GM18502 (cell line): ENCODE data around the gene KMT2B.

Source experiments
- ATAC-seq: cut with Tn5 transposase; IDR thresholded peaks from one replicate; pipeline ENCODE4 v1.9.1; 2021; ENCODE audit warnings: mild to moderate bottlenecking; ENCODE audit not compliant: unreplicated experiment, poor library complexity

The KMT2B gene

GRCh38 chr19:35739275-35740107 is 21.7 kb downstream of the KMT2B start:
- no peak for ATAC-seq

GRCh38 chr19:35740108-35740422 is 22.3 kb downstream of the KMT2B start:
- peak; percentile 16 for ATAC-seq

- peak; percentile 58 for ATAC-seq
Measured at GRCh38 chr19:35740423-35741202, 22.8 kb downstream of the KMT2B start.

- ATAC-seq: no peak
Measured at GRCh38 chr19:35741203-35741515, 23.4 kb downstream of the KMT2B start.

- no peak for ATAC-seq
Measured at GRCh38 chr19:35742121-35742724, 24.4 kb downstream of the KMT2B start, which contains the start of gene IGFLR1. Gene IGFLR1, minus strand, starts transcription at chr19:35742452. Its CDS starts 1,272 bp downstream, at chr19:35741180.

- no peak for ATAC-seq
Measured at GRCh38 chr19:35743640-35744429, 26.0 kb downstream of the KMT2B start.

- peak; percentile 40 for ATAC-seq
Measured at GRCh38 chr19:35744430-35745327, 26.9 kb downstream of the KMT2B start.

GRCh38 chr19:35745328-35746086 is 27.7 kb downstream of the KMT2B start, which contains the start of the genes PSENEN and U2AF1L4:
Gene PSENEN, plus strand, starts transcription at chr19:35745651. Its CDS starts 280 bp downstream, at chr19:35745931.
Gene U2AF1L4, minus strand, starts transcription at chr19:35745418. Its CDS starts 27 bp downstream, at chr19:35745391.
- ATAC-seq: peak; percentile 47

GRCh38 chr19:35746087-35746462 is 28.3 kb downstream of the KMT2B start:
- ATAC-seq: no peak

- no peak for ATAC-seq
Measured at GRCh38 chr19:35746531-35746930, 28.7 kb downstream of the KMT2B start.

- ATAC-seq: peak; percentile 70
Measured at GRCh38 chr19:35748106-35749020, 30.6 kb downstream of the KMT2B start, which contains the start of gene LIN37. Gene LIN37, plus strand, starts transcription at chr19:35748576. Its CDS starts 149 bp downstream, at chr19:35748725.

- ATAC-seq: no peak
Measured at GRCh38 chr19:35750167-35750566, 32.4 kb downstream of the KMT2B start.

GRCh38 chr19:35751839-35752745 is 34.3 kb downstream of the KMT2B start:
- no peak for ATAC-seq

GRCh38 chr19:35752746-35753350 is 35.0 kb downstream of the KMT2B start:
- no peak for ATAC-seq

- ATAC-seq: no peak
Measured at GRCh38 chr19:35753634-35754369, 36.0 kb downstream of the KMT2B start.
